Measurements from ENCODE around the gene PRKAG2.

Gene PRKAG2

DNA sequence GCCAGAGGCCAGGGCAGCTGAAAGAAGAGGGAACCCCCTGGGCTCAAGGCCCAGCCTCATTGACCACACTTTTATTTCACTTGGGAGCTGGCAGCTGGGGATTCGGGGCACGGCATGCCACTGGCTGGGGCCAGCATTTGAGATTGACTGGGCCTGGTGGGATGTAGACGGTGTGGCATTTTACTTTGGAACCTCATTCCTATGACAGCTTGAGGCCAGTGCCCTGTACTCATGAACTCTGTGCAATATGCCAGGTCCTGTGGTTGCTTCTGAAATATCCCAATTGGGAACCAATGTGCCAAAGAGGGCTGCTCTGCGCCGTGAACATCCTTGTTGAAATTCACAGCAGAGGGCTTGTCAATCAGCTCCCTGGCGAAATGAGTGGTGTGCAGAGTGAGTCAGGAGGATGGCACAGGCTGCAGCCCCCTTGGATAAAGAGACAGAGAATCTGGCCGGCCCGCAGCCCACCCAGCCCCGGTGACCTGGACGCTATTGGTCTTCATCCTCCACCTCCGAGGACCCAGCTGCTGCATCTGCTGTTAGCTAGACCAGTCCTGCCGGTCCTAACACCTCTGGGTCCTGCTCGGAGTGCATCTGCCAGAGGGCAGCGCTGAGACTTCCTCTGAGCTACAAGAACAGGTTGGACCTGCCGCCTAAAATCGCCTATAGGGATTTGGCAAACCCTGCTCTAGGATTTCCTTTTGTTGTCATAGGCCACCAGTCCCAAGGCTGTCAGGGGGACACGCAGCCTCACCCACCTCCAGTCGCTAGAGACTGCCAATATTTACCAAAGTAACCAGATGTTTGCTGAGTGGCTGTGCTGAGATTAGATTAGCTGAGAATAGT is 58.0 kb downstream of the PRKAG2 start:
- no peak for TF ChIP-seq POLR2A (IDR thresholded peaks at IDR 0.05; ENCODE audit: low read depth, low read length)
- FAIRE-seq (no peak), DNase-seq (ENCODE audit: insufficient read length, low spot score) (no peak)

- no peak for FAIRE-seq
- TF ChIP-seq POLR2A (IDR thresholded peaks at IDR 0.05; ENCODE audit: low read depth, low read length): no peak
- DNase-seq (ENCODE audit: insufficient read length, low spot score): no peak
Observed at GRCh38 chr7:151817981-151818673, 58.8 kb downstream of the PRKAG2 start.

GRCh38 chr7:151817315-151817690 is 59.6 kb downstream of the PRKAG2 start:
- DNase-seq (ENCODE audit: insufficient read length, low spot score): no peak
- FAIRE-seq: no peak
- TF ChIP-seq POLR2A (IDR thresholded peaks at IDR 0.05; ENCODE audit: low read depth, low read length): no peak

- TF ChIP-seq POLR2A (IDR thresholded peaks at IDR 0.05; ENCODE audit: low read depth, low read length): no peak
- DNase-seq (ENCODE audit: insufficient read length, low spot score): no peak
- FAIRE-seq: no peak
Observed at GRCh38 chr7:151816562-151817314, 60.2 kb downstream of the PRKAG2 start.

- no peak for TF ChIP-seq POLR2A (IDR thresholded peaks at IDR 0.05; ENCODE audit: low read depth, low read length)
- FAIRE-seq (no peak), DNase-seq (ENCODE audit: insufficient read length, low spot score) (no peak)
Observed at GRCh38 chr7:151815419-151815818, 61.5 kb downstream of the PRKAG2 start.

GRCh38 chr7:151814400-151815009 is 62.4 kb downstream of the PRKAG2 start:
- TF ChIP-seq POLR2A (IDR thresholded peaks at IDR 0.05; ENCODE audit: low read depth, low read length): no peak
- FAIRE-seq (no peak), DNase-seq (ENCODE audit: insufficient read length, low spot score) (no peak)

- FAIRE-seq (no peak), DNase-seq (ENCODE audit: insufficient read length, low spot score) (no peak)
- no peak for TF ChIP-seq POLR2A (IDR thresholded peaks at IDR 0.05; ENCODE audit: low read depth, low read length)
Observed at GRCh38 chr7:151813997-151814396, 62.9 kb downstream of the PRKAG2 start.

GRCh38 chr7:151813445-151813844 is 63.5 kb downstream of the PRKAG2 start:
- DNase-seq (ENCODE audit: insufficient read length, low spot score) (no peak), FAIRE-seq (no peak)
- no peak for TF ChIP-seq POLR2A (IDR thresholded peaks at IDR 0.05; ENCODE audit: low read depth, low read length)

DNA sequence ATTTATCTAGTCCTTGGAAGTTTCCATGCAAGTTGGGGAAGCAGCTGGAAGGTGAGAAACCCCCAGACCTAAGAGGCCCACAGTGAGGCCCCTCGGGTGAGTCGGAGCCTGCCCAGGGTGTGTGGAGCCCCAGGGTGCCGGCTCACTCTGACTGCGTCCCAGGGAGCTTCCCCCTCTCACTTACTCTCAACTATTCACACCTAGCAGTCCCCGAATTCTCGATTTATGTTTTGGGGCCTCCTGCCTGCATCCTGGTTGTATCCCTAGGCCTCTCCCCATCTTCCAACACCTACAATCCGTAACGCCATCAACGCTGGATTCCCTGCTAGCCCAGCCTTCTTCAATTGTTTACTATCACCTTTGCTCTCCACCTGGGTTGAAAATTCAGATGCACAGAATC is 63.9 kb downstream of the PRKAG2 start:
- DNase-seq (ENCODE audit: insufficient read length, low spot score) (no peak), FAIRE-seq (no peak)
- TF ChIP-seq POLR2A (IDR thresholded peaks at IDR 0.05; ENCODE audit: low read depth, low read length): no peak

DNA sequence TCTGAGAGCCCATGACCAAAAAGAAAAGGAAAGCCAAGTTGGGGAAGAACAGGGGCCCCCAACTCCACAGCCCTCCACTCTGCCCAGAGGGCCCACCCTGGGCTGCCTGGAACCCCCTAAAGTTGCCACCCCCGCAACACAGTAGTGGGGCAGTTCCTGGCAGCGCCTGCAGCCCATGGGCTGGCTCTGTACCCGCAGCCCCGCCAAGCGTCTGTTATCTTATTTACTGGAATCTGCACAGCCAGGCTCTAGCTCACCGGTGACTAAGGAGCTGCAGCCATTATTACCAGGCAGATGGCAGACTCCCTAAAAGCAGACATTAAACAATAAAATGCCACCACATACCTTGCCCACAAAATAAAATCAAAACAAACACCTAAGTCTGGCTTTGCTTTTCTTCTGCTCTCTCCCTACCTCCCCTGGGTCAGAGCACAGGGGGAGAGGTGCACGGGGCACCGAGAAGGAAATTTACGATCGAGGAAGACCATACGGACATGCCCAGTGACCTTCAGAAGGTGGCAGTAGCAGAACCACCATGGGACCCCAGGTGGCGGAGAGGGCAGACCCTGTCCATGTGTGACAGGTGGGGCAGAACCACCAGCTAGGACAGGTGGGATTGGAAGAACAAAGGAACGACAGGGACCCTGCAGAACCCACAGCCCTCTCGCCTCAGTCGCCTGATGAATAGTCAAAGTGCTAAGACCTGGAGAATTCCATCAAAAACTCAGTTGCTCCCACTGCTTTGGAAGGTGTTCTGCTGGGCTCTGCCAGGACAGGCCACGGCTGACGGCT is 66.3 kb downstream of the PRKAG2 start:
- no peak for TF ChIP-seq POLR2A (IDR thresholded peaks at IDR 0.05; ENCODE audit: low read depth, low read length)
- no peak for FAIRE-seq
- DNase-seq (ENCODE audit: insufficient read length, low spot score): no peak

DNA sequence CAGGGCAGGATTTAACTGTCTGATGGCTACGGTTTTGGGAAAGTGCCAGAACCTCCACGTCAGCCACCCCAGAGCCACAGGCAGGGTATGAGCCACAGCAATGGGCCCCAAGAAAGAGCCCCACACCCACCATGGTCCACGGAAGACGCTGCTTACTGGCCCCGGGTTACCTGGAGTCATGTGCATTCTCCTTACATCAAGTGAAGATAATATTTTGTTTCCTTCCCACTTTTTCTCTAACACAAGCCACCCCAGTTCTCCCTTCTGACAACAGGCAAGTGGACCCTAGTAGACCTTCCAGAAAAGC is 67.1 kb downstream of the PRKAG2 start:
- FAIRE-seq: no peak
- no peak for DNase-seq (ENCODE audit: insufficient read length, low spot score)
- TF ChIP-seq POLR2A (IDR thresholded peaks at IDR 0.05; ENCODE audit: low read depth, low read length): no peak

DNA sequence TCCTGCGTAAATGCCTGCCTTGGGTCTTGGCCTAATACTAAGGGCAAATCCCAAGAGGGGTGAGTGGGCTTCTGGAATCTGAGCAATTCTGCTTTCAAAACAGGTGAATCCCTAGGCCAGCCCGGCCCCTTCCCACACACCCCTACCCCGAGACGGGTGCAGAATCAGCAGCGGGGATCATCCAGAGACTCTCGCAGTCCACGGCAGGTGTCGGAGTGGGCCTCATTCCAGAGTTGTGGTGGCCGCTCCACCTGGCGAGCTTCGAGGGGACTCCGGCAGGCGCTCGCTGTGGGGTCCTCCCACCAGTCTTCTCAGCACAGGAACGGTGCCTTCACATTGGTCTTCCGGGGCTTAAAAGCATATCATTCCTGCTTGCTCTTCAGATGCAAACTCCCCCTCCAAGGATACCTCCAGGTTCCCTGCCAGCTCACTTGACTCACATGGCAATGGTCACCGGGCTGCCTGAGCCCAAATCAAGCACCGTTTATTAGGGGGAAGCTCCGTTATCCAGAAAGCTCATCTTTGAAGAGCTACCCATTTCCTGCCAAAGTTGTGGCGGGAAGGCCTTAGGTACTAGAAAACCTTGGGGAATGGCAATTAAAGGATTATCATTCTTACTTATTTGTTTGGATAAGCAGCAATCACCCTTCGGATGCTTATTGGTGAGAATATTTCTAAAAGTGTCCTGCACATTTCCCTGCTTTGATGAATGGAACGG is 67.6 kb downstream of the PRKAG2 start:
- no peak for DNase-seq (ENCODE audit: insufficient read length, low spot score)
- no peak for TF ChIP-seq POLR2A (IDR thresholded peaks at IDR 0.05; ENCODE audit: low read depth, low read length)
- FAIRE-seq: no peak

All from H54 (cell line).